ENCODE results near the gene GPR179. TPM values are rescaled to one million over a fixed set of nuclear protein-coding genes. Genes with fewer than 3 reads are reported as not detected.

Gene GPR179
- total and polyA plus RNA-seq, 2 donors (not counting 3 experiments of a cell fraction or from before 2014, with no cell fraction given), result not detected

- dilution Hi-C loops (cut with MboI; ENCODE audit: extremely low pct_ligation_motif_present, low sequenced_read_pairs), result no loop called here
These were observed 12.8 kb downstream of the GPR179 start for GRCh38 chr17:38330941-38331411.

More at GRCh38 chr17:38330941-38331411, 12.8 kb downstream of the GPR179 start:
- H3K36me3 ChIP-seq (ENCODE audit: control insufficient read depth in 2 of 2, extremely low read depth in 1 of 2, insufficient read depth in 2 of 2, low read length in 2 of 2), result no peaks in the 10 kb centered on the region
- no peak overlapping the region for H3K27ac ChIP-seq (ENCODE audit: insufficient read depth, low read depth, low read length)
- intact Hi-C loops (cut with micrococcal nuclease), result no loop called here
- no peak overlapping the region for H3K4me3 ChIP-seq (replicated peaks in 1 of 3; ENCODE audit: insufficient read depth in 1 of 3, low read depth in 1 of 3, low read length in 3 of 3)
- H3K4me1 ChIP-seq (ENCODE audit: control insufficient read depth, extremely low read depth, insufficient read depth, low read length), result peaks cover 5% of the 10 kb centered on the region
- POLR2A ChIA-PET, result no interaction called here
- DNase-seq (ENCODE audit: low read depth, low spot score) (no peak), FAIRE-seq (no peak)
- no peak overlapping the region for H2AFZ ChIP-seq (ENCODE audit: low read depth, low read length)
- H4K20me1 ChIP-seq (replicated peaks; ENCODE audit: control insufficient read depth, extremely low read depth, insufficient read depth, low read length), result no peaks in the 10 kb centered on the region
- H3K27me3 ChIP-seq (ENCODE audit: control insufficient read depth in 2 of 2, insufficient read depth in 2 of 2, low read length in 2 of 2), result peaks cover 0 to 3% of the 10 kb centered on the region in 2 experiments
- no peaks in the 10 kb centered on the region for H3K9me3 ChIP-seq (replicated peaks; ENCODE audit: control insufficient read depth, insufficient read depth, low read length)
- CTCF ChIA-PET, result interaction anchor here (1.0 to 6.6 kb wide), 5 partner anchors 8 to 84 kb away, joined by 3 to 63 read pairs (median 5); no protein-coding TSS in a partner anchor
- BruUV-seq (replicated peaks), result no TSS peak
- H3K9me1 ChIP-seq (replicated peaks; ENCODE audit: control insufficient read depth, extremely low read depth, insufficient read depth, low read length), result no peaks in the 10 kb centered on the region
- TF ChIP-seq JUN (IDR thresholded peaks at IDR 0.05; ENCODE audit: borderline replicate concordance, insufficient read depth, insufficient read length, low read depth) (no peak), POLR2AphosphoS5 (IDR thresholded peaks at IDR 0.05; ENCODE audit: insufficient read depth, low read depth, low read length) (no peak), GATA2 (IDR thresholded peaks at IDR 0.05; ENCODE audit: insufficient read depth, insufficient read length, low read depth, low read length) (no peak), EZH2 (IDR thresholded peaks at IDR 0.05; ENCODE audit: borderline replicate concordance, low read depth, low read length, severe bottlenecking) (no peak), FOS (IDR thresholded peaks at IDR 0.05; ENCODE audit: borderline replicate concordance, insufficient read depth, low read length) (no peak), POLR2A (IDR thresholded peaks at IDR 0.05; ENCODE audit: low read depth, low read length) (no peak), MYC (IDR thresholded peaks at IDR 0.05; ENCODE audit: low read depth, low read length) (no peak)
- TF ChIP-seq, protein P1, sequence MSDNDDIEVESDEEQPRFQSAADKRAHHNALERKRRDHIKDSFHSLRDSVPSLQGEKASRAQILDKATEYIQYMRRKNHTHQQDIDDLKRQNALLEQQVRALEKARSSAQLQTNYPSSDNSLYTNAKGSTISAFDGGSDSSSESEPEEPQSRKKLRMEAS (IDR thresholded peaks at IDR 0.05; ENCODE audit: insufficient read depth, insufficient read length), result no peak
- TF ChIP-seq, protein P2, sequence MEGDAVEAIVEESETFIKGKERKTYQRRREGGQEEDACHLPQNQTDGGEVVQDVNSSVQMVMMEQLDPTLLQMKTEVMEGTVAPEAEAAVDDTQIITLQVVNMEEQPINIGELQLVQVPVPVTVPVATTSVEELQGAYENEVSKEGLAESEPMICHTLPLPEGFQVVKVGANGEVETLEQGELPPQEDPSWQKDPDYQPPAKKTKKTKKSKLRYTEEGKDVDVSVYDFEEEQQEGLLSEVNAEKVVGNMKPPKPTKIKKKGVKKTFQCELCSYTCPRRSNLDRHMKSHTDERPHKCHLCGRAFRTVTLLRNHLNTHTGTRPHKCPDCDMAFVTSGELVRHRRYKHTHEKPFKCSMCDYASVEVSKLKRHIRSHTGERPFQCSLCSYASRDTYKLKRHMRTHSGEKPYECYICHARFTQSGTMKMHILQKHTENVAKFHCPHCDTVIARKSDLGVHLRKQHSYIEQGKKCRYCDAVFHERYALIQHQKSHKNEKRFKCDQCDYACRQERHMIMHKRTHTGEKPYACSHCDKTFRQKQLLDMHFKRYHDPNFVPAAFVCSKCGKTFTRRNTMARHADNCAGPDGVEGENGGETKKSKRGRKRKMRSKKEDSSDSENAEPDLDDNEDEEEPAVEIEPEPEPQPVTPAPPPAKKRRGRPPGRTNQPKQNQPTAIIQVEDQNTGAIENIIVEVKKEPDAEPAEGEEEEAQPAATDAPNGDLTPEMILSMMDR (IDR thresholded peaks at IDR 0.05; ENCODE audit: extremely low read depth in 1 of 2, insufficient read depth in 1 of 2, low read depth in 1 of 2, low read length in 2 of 2), result no peak
- H3K9ac ChIP-seq (replicated peaks; ENCODE audit: extremely low read depth, insufficient read depth, low read length), result no peak overlapping the region
- no peaks in the 10 kb centered on the region for H3K79me2 ChIP-seq (ENCODE audit: control insufficient read depth, insufficient read depth, low read length)
- H3K4me2 ChIP-seq (ENCODE audit: insufficient read depth, low read length), result no peak overlapping the region

Measured in endothelial cell of umbilical vein (primary cell).